Liver (tissue), 9 donors: Measurements from ENCODE around the gene CACNA1S. TPM values are rescaled to one million over a fixed set of nuclear protein-coding genes. Genes with fewer than 3 reads are reported as not detected.

Experiments used
- DNase-seq: peaks from one replicate; pipeline ENCODE4 v3.0.0-alpha.2; 2017; ENCODE audit warnings: low spot score
- H3K27ac ChIP-seq, 2 donors: one replicate each; pipeline ENCODE4 v1.7.0; 2013; ENCODE audit warnings: inconsistent platforms in 2 of 2, low read length in 2 of 2, control low read depth in 1 of 2, low read depth in 1 of 2, mild to moderate bottlenecking in 1 of 2
- H3K27me3 ChIP-seq, 4 donors: one replicate each; pipeline versions ENCODE4 v1.6.1 to v1.7.0; 2013; ENCODE audit warnings: low read length in 3 of 4, inconsistent platforms in 1 of 4, mild to moderate bottlenecking in 1 of 4, moderate library complexity in 1 of 4; ENCODE audit not compliant: control insufficient read depth in 4 of 4, insufficient read depth in 4 of 4
- H3K36me3 ChIP-seq, 4 donors: one replicate each; pipeline versions ENCODE4 v1.6.1 to v1.7.0; 2013; ENCODE audit warnings: low read length in 3 of 4, mild to moderate bottlenecking in 3 of 4, low read depth in 1 of 4, moderate library complexity in 1 of 4; ENCODE audit not compliant: control insufficient read depth in 4 of 4, insufficient read depth in 3 of 4
- H3K4me1 ChIP-seq, 4 donors: one replicate each; pipeline versions ENCODE4 v1.6.1 to v1.7.0; 2013; ENCODE audit warnings: low read length in 3 of 4, mild to moderate bottlenecking in 3 of 4, moderate library complexity in 1 of 4; ENCODE audit not compliant: control insufficient read depth in 4 of 4, insufficient read depth in 4 of 4
- H3K4me3 ChIP-seq, 3 donors: one replicate each; pipeline versions ENCODE4 v1.6.1 to v1.7.0; 2013; ENCODE audit warnings: low read length in 3 of 3, control low read depth in 1 of 3, low read depth in 1 of 3, mild to moderate bottlenecking in 1 of 3
- H3K9ac ChIP-seq, 2 donors: one replicate each; pipeline ENCODE4 v1.7.0; 2013; ENCODE audit warnings: low read length in 2 of 2, mild to moderate bottlenecking in 2 of 2, moderate library complexity in 2 of 2, control low read depth in 1 of 2, low read depth in 1 of 2
- H3K9me3 ChIP-seq, 4 donors: one replicate each; pipeline versions ENCODE4 v1.6.1 to v1.7.0; 2013; ENCODE audit warnings: low read length in 3 of 4; ENCODE audit not compliant: control insufficient read depth in 4 of 4
- ATF3 ChIP-seq: IDR thresholded peaks from 2 replicates; pipeline ENCODE4 v1.6.1; 2016; ENCODE audit warnings: antibody characterized with exemption
- EGR1 ChIP-seq, 2 donors: IDR thresholded peaks; 2 replicates each; pipeline ENCODE4 v1.6.1; 2016 to 2018; ENCODE audit warnings: antibody characterized with exemption in 2 of 2, low read depth in 2 of 2
- FOXA1 ChIP-seq: IDR thresholded peaks from 2 replicates; pipeline ENCODE4 v1.6.1; 2016; ENCODE audit warnings: antibody characterized with exemption
- FOXA2 ChIP-seq: IDR thresholded peaks from 2 replicates; pipeline ENCODE4 v1.6.1; 2016; ENCODE audit warnings: antibody characterized with exemption
- GABPA ChIP-seq, 2 donors: IDR thresholded peaks in 1 of 2; conservative IDR thresholded peaks in 1 of 2; 2 replicates each; pipeline ENCODE4 v1.6.1; 2016; ENCODE audit warnings: antibody characterized with exemption in 2 of 2, mild to moderate bottlenecking in 1 of 2, moderate library complexity in 1 of 2
- HNF4A ChIP-seq, 2 donors: conservative IDR thresholded peaks; 2 replicates each; pipeline ENCODE4 v1.6.1; 2016; ENCODE audit warnings: antibody characterized with exemption in 2 of 2, mild to moderate bottlenecking in 2 of 2
- HNF4G ChIP-seq: IDR thresholded peaks from 2 replicates; pipeline ENCODE4 v1.6.1; 2016; ENCODE audit warnings: antibody characterized with exemption
- JUND ChIP-seq, 2 donors: IDR thresholded peaks; 2 replicates each; pipeline ENCODE4 v1.6.1; 2016; ENCODE audit warnings: antibody characterized with exemption in 2 of 2
- NR2F2 ChIP-seq: IDR thresholded peaks from 2 replicates; pipeline ENCODE4 v1.6.1; 2016; ENCODE audit warnings: antibody characterized with exemption
- RAD21 ChIP-seq, 2 donors: IDR thresholded peaks; 2 replicates each; pipeline ENCODE4 v1.6.1; 2016; ENCODE audit warnings: antibody characterized with exemption in 2 of 2, mild to moderate bottlenecking in 2 of 2
- RXRA ChIP-seq, 2 donors: IDR thresholded peaks; 2 replicates each; pipeline ENCODE4 v1.6.1; 2017 to 2018; ENCODE audit warnings: antibody characterized with exemption in 2 of 2, mild to moderate bottlenecking in 1 of 2
- SP1 ChIP-seq: IDR thresholded peaks from 2 replicates; pipeline ENCODE4 v1.6.1; 2018; ENCODE audit warnings: antibody characterized with exemption, mild to moderate bottlenecking
- TAF1 ChIP-seq: conservative IDR thresholded peaks from 2 replicates; pipeline ENCODE4 v1.6.1; 2016; ENCODE audit warnings: antibody characterized with exemption, mild to moderate bottlenecking
- YY1 ChIP-seq: IDR thresholded peaks from 2 replicates; pipeline ENCODE4 v1.6.1; 2016; ENCODE audit warnings: antibody characterized with exemption, mild to moderate bottlenecking
- ZBTB33 ChIP-seq: IDR thresholded peaks from 2 replicates; pipeline ENCODE4 v1.6.1; 2016; ENCODE audit warnings: antibody characterized with exemption
- WGBS: extraction: QIAGEN DNeasy Blood & Tissue Kit; methylation state at CpG from one replicate; pipeline ENCODE4 v1.1.7; 2013; 5-methylcytosine and 5-hydroxymethylcytosine counted together
- polyA plus RNA-seq, 2 donors: library from polyadenylated mRNA; stranded (reverse) in 1 of 2; unstranded in 1 of 2; fragments of 200-250 nt in 1 of 2; fragments of >200 nt in 1 of 2; fragmentation: Nextera tagmentation in 1 of 2; extraction: Ambion mirVana in 1 of 2; gene quantifications; one replicate each; pipeline versions ENCODE4 v1.2.1 to v1.2.3, GENCODE V29; 2013 to 2015
- total RNA-seq, 2 donors: library from RNA; depleted of rRNA; stranded (reverse); fragments of >200 nt; gene quantifications; one replicate each; pipeline ENCODE4 v1.2.3, GENCODE V29; 2014
- TF ChIP-seq, protein P1 (sequence below): fragments of 150-350 bp; IDR thresholded peaks from 2 replicates; pipeline ENCODE4 v1.5.1; 2017; ENCODE audit warnings: improper control_type of control experiment, low read depth, low read length; ENCODE audit not compliant: missing input control
- TF ChIP-seq, protein P2 (sequence below): IDR thresholded peaks from 2 replicates; pipeline ENCODE4 v1.6.1; 2016; ENCODE audit warnings: antibody characterized with exemption, mild to moderate bottlenecking
- TF ChIP-seq, protein P3 (sequence below): IDR thresholded peaks from 2 replicates; pipeline ENCODE4 v1.6.1; 2016; ENCODE audit warnings: antibody characterized with exemption
- donor health status: healthy.
- donor health status: healthy.
- donor health status: healthy.
- donor health status: healthy.
- donor health status: healthy.

CACNA1S gene
- total and polyA plus RNA-seq, 4 donors = under 0.01 to 0.33 TPM; not detected in 2

- no peak for DNase-seq
- WGBS = 32% methylated on average over 14 of the region's 14 CpGs
- H3K4me1 ChIP-seq = peaks cover 0 to 2% (median under 1%) of the 10 kb centered on the region in 4 donors
- no peaks in the 10 kb centered on the region for H3K36me3 ChIP-seq
- no peaks in the 10 kb centered on the region for H3K9me3 ChIP-seq
- peak in 1 of 2 donors; percentile 61 for TF ChIP-seq RAD21 (IDR thresholded peaks at IDR 0.05)
- TF ChIP-seq, protein P1, sequence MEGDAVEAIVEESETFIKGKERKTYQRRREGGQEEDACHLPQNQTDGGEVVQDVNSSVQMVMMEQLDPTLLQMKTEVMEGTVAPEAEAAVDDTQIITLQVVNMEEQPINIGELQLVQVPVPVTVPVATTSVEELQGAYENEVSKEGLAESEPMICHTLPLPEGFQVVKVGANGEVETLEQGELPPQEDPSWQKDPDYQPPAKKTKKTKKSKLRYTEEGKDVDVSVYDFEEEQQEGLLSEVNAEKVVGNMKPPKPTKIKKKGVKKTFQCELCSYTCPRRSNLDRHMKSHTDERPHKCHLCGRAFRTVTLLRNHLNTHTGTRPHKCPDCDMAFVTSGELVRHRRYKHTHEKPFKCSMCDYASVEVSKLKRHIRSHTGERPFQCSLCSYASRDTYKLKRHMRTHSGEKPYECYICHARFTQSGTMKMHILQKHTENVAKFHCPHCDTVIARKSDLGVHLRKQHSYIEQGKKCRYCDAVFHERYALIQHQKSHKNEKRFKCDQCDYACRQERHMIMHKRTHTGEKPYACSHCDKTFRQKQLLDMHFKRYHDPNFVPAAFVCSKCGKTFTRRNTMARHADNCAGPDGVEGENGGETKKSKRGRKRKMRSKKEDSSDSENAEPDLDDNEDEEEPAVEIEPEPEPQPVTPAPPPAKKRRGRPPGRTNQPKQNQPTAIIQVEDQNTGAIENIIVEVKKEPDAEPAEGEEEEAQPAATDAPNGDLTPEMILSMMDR = peak; percentile 30
- no peak for TF ChIP-seq TAF1
- no peak for TF ChIP-seq ZBTB33
- H3K27me3 ChIP-seq = no peaks in the 10 kb centered on the region
- no peak overlapping the region for H3K4me3 ChIP-seq
- no peak overlapping the region for H3K9ac ChIP-seq
- no peak overlapping the region for H3K27ac ChIP-seq
These were observed 7.3 kb upstream of the CACNA1S start for GRCh38 chr1:201119206-201120197.

- Histone ChIP-seq H3K4me3 (no peak overlapping the region), H3K27me3 (peaks cover 0 to 5% (median 0%) of the 10 kb centered on the region in 4 donors)
- DNase-seq = no peak
These were observed 3.9 kb upstream of the CACNA1S start for GRCh38 chr1:201116091-201116490.

More at GRCh38 chr1:201116091-201116490, 3.9 kb upstream of the CACNA1S start:
- 92% methylated on average over 2 of the region's 2 CpGs for WGBS
- no peak for TF ChIP-seq NR2F2
- TF ChIP-seq ATF3 = no peak
- TF ChIP-seq ZBTB33 = no peak
- no peak for TF ChIP-seq YY1
- no peak for TF ChIP-seq JUND (IDR thresholded peaks at IDR 0.05)
- TF ChIP-seq, protein P2, sequence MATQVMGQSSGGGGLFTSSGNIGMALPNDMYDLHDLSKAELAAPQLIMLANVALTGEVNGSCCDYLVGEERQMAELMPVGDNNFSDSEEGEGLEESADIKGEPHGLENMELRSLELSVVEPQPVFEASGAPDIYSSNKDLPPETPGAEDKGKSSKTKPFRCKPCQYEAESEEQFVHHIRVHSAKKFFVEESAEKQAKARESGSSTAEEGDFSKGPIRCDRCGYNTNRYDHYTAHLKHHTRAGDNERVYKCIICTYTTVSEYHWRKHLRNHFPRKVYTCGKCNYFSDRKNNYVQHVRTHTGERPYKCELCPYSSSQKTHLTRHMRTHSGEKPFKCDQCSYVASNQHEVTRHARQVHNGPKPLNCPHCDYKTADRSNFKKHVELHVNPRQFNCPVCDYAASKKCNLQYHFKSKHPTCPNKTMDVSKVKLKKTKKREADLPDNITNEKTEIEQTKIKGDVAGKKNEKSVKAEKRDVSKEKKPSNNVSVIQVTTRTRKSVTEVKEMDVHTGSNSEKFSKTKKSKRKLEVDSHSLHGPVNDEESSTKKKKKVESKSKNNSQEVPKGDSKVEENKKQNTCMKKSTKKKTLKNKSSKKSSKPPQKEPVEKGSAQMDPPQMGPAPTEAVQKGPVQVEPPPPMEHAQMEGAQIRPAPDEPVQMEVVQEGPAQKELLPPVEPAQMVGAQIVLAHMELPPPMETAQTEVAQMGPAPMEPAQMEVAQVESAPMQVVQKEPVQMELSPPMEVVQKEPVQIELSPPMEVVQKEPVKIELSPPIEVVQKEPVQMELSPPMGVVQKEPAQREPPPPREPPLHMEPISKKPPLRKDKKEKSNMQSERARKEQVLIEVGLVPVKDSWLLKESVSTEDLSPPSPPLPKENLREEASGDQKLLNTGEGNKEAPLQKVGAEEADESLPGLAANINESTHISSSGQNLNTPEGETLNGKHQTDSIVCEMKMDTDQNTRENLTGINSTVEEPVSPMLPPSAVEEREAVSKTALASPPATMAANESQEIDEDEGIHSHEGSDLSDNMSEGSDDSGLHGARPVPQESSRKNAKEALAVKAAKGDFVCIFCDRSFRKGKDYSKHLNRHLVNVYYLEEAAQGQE = no peak
- TF ChIP-seq GABPA (IDR thresholded peaks at IDR 0.05 in 1 of 2, conservative IDR thresholded peaks at IDR 0.05 in 1 of 2) = no peak
- TF ChIP-seq EGR1 (IDR thresholded peaks at IDR 0.05; ENCODE audit: low read depth in 2 of 2) = no peak
- no peak for TF ChIP-seq FOXA2
- no peak for TF ChIP-seq HNF4G
- TF ChIP-seq RAD21 (IDR thresholded peaks at IDR 0.05) = no peak
- TF ChIP-seq HNF4A (conservative IDR thresholded peaks at IDR 0.05) = no peak
- no peak for TF ChIP-seq RXRA (IDR thresholded peaks at IDR 0.05)
- no peak for TF ChIP-seq TAF1
- no peak for TF ChIP-seq SP1
- TF ChIP-seq, protein P1 = no peak
- no peak for TF ChIP-seq FOXA1
- TF ChIP-seq, protein P3, sequence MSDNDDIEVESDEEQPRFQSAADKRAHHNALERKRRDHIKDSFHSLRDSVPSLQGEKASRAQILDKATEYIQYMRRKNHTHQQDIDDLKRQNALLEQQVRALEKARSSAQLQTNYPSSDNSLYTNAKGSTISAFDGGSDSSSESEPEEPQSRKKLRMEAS = no peak
- H3K27ac ChIP-seq = no peak overlapping the region
- H3K9ac ChIP-seq = no peak overlapping the region
- H3K36me3 ChIP-seq = no peaks in the 10 kb centered on the region
- H3K4me1 ChIP-seq = peaks cover 0 to 9% (median 4%) of the 10 kb centered on the region in 4 donors
- H3K9me3 ChIP-seq = no peaks in the 10 kb centered on the region
